ENCODE data around the gene NEURL1.
A peak's percentile ranks its signal among the peaks of the same experiment; 100 is the strongest.

NEURL1 gene

GRCh38 chr10:103541616-103542015 lies 48.1 kb downstream of the NEURL1 start:
- no peak overlapping the region for H3K27ac ChIP-seq
- intact Hi-C loops (cut with DNase I; ENCODE audit: low total_unique reads): no loop called here

GRCh38 chr10:103542764-103543616 lies 49.5 kb downstream of the NEURL1 start:
- peak in 1 of 2 donors; percentile 47 for DNase-seq
- TF ChIP-seq, protein P1, sequence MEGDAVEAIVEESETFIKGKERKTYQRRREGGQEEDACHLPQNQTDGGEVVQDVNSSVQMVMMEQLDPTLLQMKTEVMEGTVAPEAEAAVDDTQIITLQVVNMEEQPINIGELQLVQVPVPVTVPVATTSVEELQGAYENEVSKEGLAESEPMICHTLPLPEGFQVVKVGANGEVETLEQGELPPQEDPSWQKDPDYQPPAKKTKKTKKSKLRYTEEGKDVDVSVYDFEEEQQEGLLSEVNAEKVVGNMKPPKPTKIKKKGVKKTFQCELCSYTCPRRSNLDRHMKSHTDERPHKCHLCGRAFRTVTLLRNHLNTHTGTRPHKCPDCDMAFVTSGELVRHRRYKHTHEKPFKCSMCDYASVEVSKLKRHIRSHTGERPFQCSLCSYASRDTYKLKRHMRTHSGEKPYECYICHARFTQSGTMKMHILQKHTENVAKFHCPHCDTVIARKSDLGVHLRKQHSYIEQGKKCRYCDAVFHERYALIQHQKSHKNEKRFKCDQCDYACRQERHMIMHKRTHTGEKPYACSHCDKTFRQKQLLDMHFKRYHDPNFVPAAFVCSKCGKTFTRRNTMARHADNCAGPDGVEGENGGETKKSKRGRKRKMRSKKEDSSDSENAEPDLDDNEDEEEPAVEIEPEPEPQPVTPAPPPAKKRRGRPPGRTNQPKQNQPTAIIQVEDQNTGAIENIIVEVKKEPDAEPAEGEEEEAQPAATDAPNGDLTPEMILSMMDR (IDR thresholded peaks at IDR 0.05): peak in 1 of 2 experiments; percentile 24
- Histone ChIP-seq H3K4me1 (peaks cover 0 to 13% (median 9%) of the 10 kb centered on the region in 4 donors), H3K27ac (no peak overlapping the region), H3K27me3 (peaks cover 0 to 6% of the 10 kb centered on the region in 2 donors), H3K36me3 (no peaks in the 10 kb centered on the region), H3K4me3 (peak overlapping the region; percentile 27 to 47), H3K9me3 (no peaks in the 10 kb centered on the region)
- intact Hi-C loops (cut with DNase I; ENCODE audit: low total_unique reads): no loop called here

More at GRCh38 chr10:103541616-103542015, 48.1 kb downstream of the NEURL1 start:
- Histone ChIP-seq H3K36me3 (no peaks in the 10 kb centered on the region), H3K27me3 (peaks cover 0 to 7% of the 10 kb centered on the region in 2 donors), H3K4me3 (no peak overlapping the region), H3K9me3 (no peaks in the 10 kb centered on the region), H3K4me1 (peaks cover 0 to 13% (median 9%) of the 10 kb centered on the region in 4 donors)
- DNase-seq: peak in 1 of 2 donors; percentile 35
- TF ChIP-seq, protein P1 (IDR thresholded peaks at IDR 0.05): no peak

DNA sequence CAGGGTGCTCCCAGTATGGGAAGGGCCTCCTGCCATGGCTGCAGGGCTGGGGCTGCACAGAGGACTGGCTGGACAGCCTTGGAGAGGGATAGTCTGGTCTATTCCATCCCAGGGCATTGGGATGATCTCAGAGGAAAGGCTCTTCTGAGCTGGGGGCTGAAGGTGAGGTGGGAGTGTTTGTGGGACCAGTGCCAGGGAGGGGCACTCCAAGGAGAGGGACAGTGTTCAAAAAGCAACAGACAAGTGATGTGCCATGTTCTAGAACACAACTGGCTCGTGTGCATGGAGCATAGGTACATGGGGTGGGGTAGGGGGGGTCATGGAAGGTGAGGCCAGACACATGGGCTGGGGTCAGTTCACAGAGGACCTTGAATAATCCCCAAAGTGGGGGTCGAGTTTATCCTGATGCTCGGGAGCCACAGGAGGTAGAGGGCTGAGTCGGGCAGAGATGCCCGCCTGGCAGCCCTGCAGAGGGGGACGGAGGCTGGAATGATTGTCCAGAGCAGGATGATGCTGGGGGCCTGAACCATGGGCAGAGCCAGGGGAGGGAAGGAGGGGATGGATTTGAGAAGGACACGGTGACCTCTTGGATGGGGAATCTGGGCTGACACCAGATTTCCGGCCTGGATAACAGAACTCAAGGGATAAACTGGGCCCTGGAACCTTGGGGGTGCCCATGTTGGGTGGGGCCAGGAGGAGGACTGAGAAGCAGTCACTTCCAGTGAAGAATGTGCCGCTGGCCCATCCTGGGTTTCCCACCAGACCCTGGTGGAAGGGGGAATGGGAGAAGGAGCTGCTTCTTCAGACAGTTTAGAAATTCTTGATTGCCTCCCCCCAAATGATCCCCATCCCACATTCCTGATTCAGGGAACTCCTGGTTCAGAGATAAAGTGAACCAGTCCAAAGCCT lies 50.4 kb downstream of the NEURL1 start:
- TF ChIP-seq, protein P1 (IDR thresholded peaks at IDR 0.05): no peak
- H3K27ac ChIP-seq: no peak overlapping the region
- intact Hi-C loops (cut with DNase I; ENCODE audit: low total_unique reads): no loop called here
- peaks cover 0 to under 1% of the 10 kb centered on the region in 2 donors for H3K27me3 ChIP-seq
- no peaks in the 10 kb centered on the region for H3K9me3 ChIP-seq
- H3K4me3 ChIP-seq: no peak overlapping the region
- DNase-seq: peak in 1 of 2 donors; percentile 35
- H3K4me1 ChIP-seq: peaks cover 0 to 13% (median 9%) of the 10 kb centered on the region in 4 donors
- no peaks in the 10 kb centered on the region for H3K36me3 ChIP-seq

DNA sequence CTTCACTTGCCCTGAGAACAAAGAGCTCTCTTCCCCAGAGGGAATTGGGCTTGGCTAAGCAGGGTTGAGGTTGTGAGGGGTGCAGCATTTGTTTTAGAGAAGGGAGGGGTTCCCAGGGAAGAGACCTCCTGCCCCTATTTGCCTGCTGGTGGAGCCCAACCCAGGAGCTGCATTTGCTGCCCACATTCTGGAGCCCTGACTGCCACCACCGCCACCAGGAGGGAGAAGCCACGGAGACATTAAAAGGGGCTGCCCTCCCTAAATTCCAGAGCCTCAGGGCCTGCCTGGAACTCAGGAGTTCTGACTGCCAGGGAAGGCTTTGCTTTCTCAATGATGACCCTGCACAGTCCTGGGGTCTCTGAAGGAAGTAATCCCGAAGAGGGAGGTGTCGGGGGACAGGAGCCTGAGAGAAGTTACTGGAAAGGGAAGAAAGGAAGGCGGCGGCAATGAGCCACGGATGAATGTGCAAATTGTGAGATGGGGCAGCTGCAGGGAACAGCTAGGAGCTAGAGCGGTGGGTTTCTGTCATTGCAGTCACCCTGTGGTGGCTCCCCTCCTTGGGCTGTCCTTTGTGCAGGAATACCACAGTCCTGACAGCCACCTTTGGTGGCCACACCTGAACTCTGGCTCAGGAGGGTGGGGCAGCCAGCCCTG lies 51.3 kb downstream of the NEURL1 start:
- Histone ChIP-seq H3K4me1 (peaks cover 0 to 13% (median 9%) of the 10 kb centered on the region in 4 donors), H3K27me3 (no peaks in the 10 kb centered on the region), H3K36me3 (no peaks in the 10 kb centered on the region), H3K4me3 (no peak overlapping the region), H3K27ac (no peak overlapping the region), H3K9me3 (no peaks in the 10 kb centered on the region)
- TF ChIP-seq, protein P1 (IDR thresholded peaks at IDR 0.05): no peak
- intact Hi-C loops (cut with DNase I; ENCODE audit: low total_unique reads): no loop called here
- DNase-seq: peak in 1 of 2 donors; percentile 32

GRCh38 chr10:103545366-103545765 lies 51.9 kb downstream of the NEURL1 start:
- Histone ChIP-seq H3K27me3 (no peaks in the 10 kb centered on the region), H3K9me3 (no peaks in the 10 kb centered on the region), H3K36me3 (no peaks in the 10 kb centered on the region), H3K4me3 (no peak overlapping the region), H3K27ac (no peak overlapping the region), H3K4me1 (peaks cover 0 to 13% (median 9%) of the 10 kb centered on the region in 4 donors)
- no peak for DNase-seq
- intact Hi-C loops (cut with DNase I; ENCODE audit: low total_unique reads): no loop called here
- TF ChIP-seq, protein P1 (IDR thresholded peaks at IDR 0.05): no peak

Measured in tibial artery (tissue), 4 donors.